Measurements from ENCODE around the gene EFTUD2. TPM values are rescaled to one million over a fixed set of nuclear protein-coding genes. Genes with fewer than 3 reads are reported as not detected.

Gene EFTUD2
- total and polyA plus RNA-seq, 2 of the 4 experiments (the other 2 are of a cell fraction): 72.5 to 126 TPM

GRCh38 chr17:44846206-44846605, 53.0 kb downstream of the EFTUD2 start:
- H2AK5ac ChIP-seq (ENCODE audit: low read depth, low read length): peak overlapping the region; percentile 36
- H4K20me1 ChIP-seq (ENCODE audit: insufficient read depth, low read length): no peaks in the 10 kb centered on the region
- no peak overlapping the region for H3K56ac ChIP-seq (ENCODE audit: extremely low read depth, insufficient read depth, low read length)
- no peak overlapping the region for H4K5ac ChIP-seq (ENCODE audit: low read depth, low read length)
- no peaks in the 10 kb centered on the region for H3K79me1 ChIP-seq (ENCODE audit: low read depth in 1 of 2, low read length in 2 of 2)
- H2BK120ac ChIP-seq (ENCODE audit: low read depth, low read length): no peak overlapping the region
- peaks cover 12% of the 10 kb centered on the region for H3K9me1 ChIP-seq (ENCODE audit: insufficient read depth, low read length)
- no peak overlapping the region for H3K4me2 ChIP-seq (ENCODE audit: low read depth, low read length)
- ATAC-seq (ENCODE audit: low read depth): no peak
- no peak overlapping the region for H3K4me3 ChIP-seq (ENCODE audit: insufficient read depth, low read depth, low read length)
- intact Hi-C loops (cut with micrococcal nuclease): no loop called here
- dilution Hi-C loops (cut with HindIII; ENCODE audit: low sequenced_read_pairs, unreplicated experiment): no loop called here
- no peak overlapping the region for H3K4ac ChIP-seq (ENCODE audit: low read depth, low read length)
- H2BK15ac ChIP-seq (ENCODE audit: low read depth, low read length): no peak overlapping the region
- no peak overlapping the region for H2AFZ ChIP-seq (replicated peaks; ENCODE audit: low read length, poor library complexity)
- H3K23ac ChIP-seq (ENCODE audit: low read depth, low read length): no peak overlapping the region
- DNase-seq: no peak
- BruUV-seq (replicated peaks): no TSS peak
- no peaks in the 10 kb centered on the region for H3K27me3 ChIP-seq (ENCODE audit: control insufficient read depth, insufficient read depth, low read length)
- H2AK9ac ChIP-seq (replicated peaks; ENCODE audit: low read depth, low read length, poor library complexity): peak overlapping the region; percentile 33
- H3K18ac ChIP-seq (ENCODE audit: low read depth, low read length): no peak overlapping the region
- peaks cover 13% of the 10 kb centered on the region for H3K36me3 ChIP-seq (ENCODE audit: control insufficient read depth, insufficient read depth, low read length)
- H4K91ac ChIP-seq (ENCODE audit: insufficient read depth, low read depth, low read length): no peak overlapping the region
- H2BK5ac ChIP-seq (ENCODE audit: low read depth, low read length, poor library complexity, severe bottlenecking): no peak overlapping the region
- H4K8ac ChIP-seq (ENCODE audit: low read depth in 2 of 2, low read length in 2 of 2): no peak overlapping the region
- peaks cover 13% of the 10 kb centered on the region for H3K4me1 ChIP-seq (ENCODE audit: control insufficient read depth, insufficient read depth, low read length)
- TF ChIP-seq MAZ (IDR thresholded peaks at IDR 0.05; ENCODE audit: borderline replicate concordance, low read depth, low read length): no peak
- TF ChIP-seq CHD1 (IDR thresholded peaks at IDR 0.05; ENCODE audit: low read depth, low read length): no peak
- no peak for TF ChIP-seq BHLHE40 (IDR thresholded peaks at IDR 0.05; ENCODE audit: low read depth, low read length)
- TF ChIP-seq RCOR1 (IDR thresholded peaks at IDR 0.05; ENCODE audit: insufficient replicate concordance, low read length): no peak
- TF ChIP-seq, protein P1, sequence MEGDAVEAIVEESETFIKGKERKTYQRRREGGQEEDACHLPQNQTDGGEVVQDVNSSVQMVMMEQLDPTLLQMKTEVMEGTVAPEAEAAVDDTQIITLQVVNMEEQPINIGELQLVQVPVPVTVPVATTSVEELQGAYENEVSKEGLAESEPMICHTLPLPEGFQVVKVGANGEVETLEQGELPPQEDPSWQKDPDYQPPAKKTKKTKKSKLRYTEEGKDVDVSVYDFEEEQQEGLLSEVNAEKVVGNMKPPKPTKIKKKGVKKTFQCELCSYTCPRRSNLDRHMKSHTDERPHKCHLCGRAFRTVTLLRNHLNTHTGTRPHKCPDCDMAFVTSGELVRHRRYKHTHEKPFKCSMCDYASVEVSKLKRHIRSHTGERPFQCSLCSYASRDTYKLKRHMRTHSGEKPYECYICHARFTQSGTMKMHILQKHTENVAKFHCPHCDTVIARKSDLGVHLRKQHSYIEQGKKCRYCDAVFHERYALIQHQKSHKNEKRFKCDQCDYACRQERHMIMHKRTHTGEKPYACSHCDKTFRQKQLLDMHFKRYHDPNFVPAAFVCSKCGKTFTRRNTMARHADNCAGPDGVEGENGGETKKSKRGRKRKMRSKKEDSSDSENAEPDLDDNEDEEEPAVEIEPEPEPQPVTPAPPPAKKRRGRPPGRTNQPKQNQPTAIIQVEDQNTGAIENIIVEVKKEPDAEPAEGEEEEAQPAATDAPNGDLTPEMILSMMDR (conservative IDR thresholded peaks at IDR 0.05; ENCODE audit: low read depth, low read length): no peak
- TF ChIP-seq USF2 (IDR thresholded peaks at IDR 0.05; ENCODE audit: low read depth, low read length): no peak
- TF ChIP-seq RAD21 (IDR thresholded peaks at IDR 0.05; ENCODE audit: low read length): no peak
- no peak for TF ChIP-seq RFX5 (IDR thresholded peaks at IDR 0.05; ENCODE audit: low read depth, low read length)
- TF ChIP-seq, protein P2, sequence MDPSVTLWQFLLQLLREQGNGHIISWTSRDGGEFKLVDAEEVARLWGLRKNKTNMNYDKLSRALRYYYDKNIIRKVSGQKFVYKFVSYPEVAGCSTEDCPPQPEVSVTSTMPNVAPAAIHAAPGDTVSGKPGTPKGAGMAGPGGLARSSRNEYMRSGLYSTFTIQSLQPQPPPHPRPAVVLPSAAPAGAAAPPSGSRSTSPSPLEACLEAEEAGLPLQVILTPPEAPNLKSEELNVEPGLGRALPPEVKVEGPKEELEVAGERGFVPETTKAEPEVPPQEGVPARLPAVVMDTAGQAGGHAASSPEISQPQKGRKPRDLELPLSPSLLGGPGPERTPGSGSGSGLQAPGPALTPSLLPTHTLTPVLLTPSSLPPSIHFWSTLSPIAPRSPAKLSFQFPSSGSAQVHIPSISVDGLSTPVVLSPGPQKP (IDR thresholded peaks at IDR 0.05; ENCODE audit: borderline replicate concordance, low read depth, low read length): no peak
- TF ChIP-seq POLR2A (IDR thresholded peaks at IDR 0.05; ENCODE audit: low read depth, low read length): no peak
- TF ChIP-seq FOS (IDR thresholded peaks at IDR 0.05; ENCODE audit: low read depth, low read length): no peak
- no peak for TF ChIP-seq MAFK (IDR thresholded peaks at IDR 0.05; ENCODE audit: low read depth, low read length)
- WGBS, 2 experiments (ENCODE audit: extremely low coverage in 2 of 2, insufficient read length in 1 of 2): 66% methylated on average over 6 of the region's 8 CpGs; no CpG with 5 or more reads in 1 of the 2 experiments
- no peak overlapping the region for H2BK20ac ChIP-seq (ENCODE audit: low read depth, low read length)
- H3K27ac ChIP-seq (ENCODE audit: insufficient read depth, low read length): no peak overlapping the region
- ChIA-PET CTCF (interaction anchor here (0.9 to 1.0 kb wide), 2 partner anchors 67 to 289 kb away, joined by 3 to 4 read pairs; partner anchors contain the start of gene ACBD4), POLR2A (ENCODE audit: unreplicated experiment) (no interaction called here)
- H3K9ac ChIP-seq (ENCODE audit: low read depth, low read length): no peak overlapping the region
- no peaks in the 10 kb centered on the region for H3K9me3 ChIP-seq (ENCODE audit: control insufficient read depth, insufficient read depth, low read length)
- in situ Hi-C loops (cut with MboI; ENCODE audit: low sequenced_read_pairs): no loop called here
- no peak overlapping the region for H3K14ac ChIP-seq (replicated peaks; ENCODE audit: low read depth, low read length)

Data from IMR-90 (cell line).